Neural cell (in vitro differentiated cells): ENCODE results near the gene MRGPRE. TPM values are rescaled to one million over a fixed set of nuclear protein-coding genes. Genes with fewer than 3 reads are reported as not detected.
"Not testable (repeated sequence)": the region's sequence is repeated elsewhere in the genome, so short reads cannot be mapped to it uniquely, and the experiment has no call there.

Experiments
- H2AFZ ChIP-seq: fragments of 200-600, 300-800 bp; sonication (generic), shearing (Covaris generic); 2 replicates; pipeline ENCODE4 v1.6.0; 2014; ENCODE audit warnings: low read depth, mild to moderate bottlenecking, antibody characterized with exemption, low read length, moderate library complexity
- H3F3A ChIP-seq: fragments of 200-600 bp; shearing (Covaris generic); 2 replicates; pipeline ENCODE4 v1.6.1; 2016; ENCODE audit warnings: mild to moderate bottlenecking, moderate library complexity, mixed read lengths, antibody characterized with exemption, low read length; ENCODE audit not compliant: insufficient read depth, poor library complexity, severe bottlenecking
- H3K27ac ChIP-seq: fragments of 200-600, 300-800 bp; sonication (generic), shearing (Covaris generic); 2 replicates; pipeline ENCODE4 v1.5.1; 2014; ENCODE audit warnings: mild to moderate bottlenecking, low read length, moderate library complexity
- H3K27me3 ChIP-seq: fragments of 300-800, 200-600 bp; sonication (generic), shearing (Covaris generic); 2 replicates; pipeline ENCODE4 v1.6.0; 2014; ENCODE audit warnings: mild to moderate bottlenecking, low read depth, low read length, moderate library complexity; ENCODE audit not compliant: insufficient read depth
- H3K36me3 ChIP-seq: fragments of 300-800, 200-600 bp; sonication (generic), shearing (Covaris generic); 2 replicates; pipeline ENCODE4 v1.5.1; 2014; ENCODE audit warnings: mild to moderate bottlenecking, antibody characterized with exemption, low read length, moderate library complexity; ENCODE audit not compliant: insufficient read depth
- H3K4me2 ChIP-seq: fragments of 300-800, 200-600 bp; sonication (generic), shearing (Covaris generic); 2 replicates; pipeline ENCODE4 v1.6.0; 2014; ENCODE audit warnings: mild to moderate bottlenecking, low read length
- H3K4me3 ChIP-seq: fragments of 300-800, 200-600 bp; sonication (generic), shearing (Covaris generic); 2 replicates; pipeline ENCODE4 v1.5.1; 2014; ENCODE audit warnings: mild to moderate bottlenecking, low read length, moderate library complexity
- H3K79me2 ChIP-seq: fragments of 200-600 bp; shearing (Covaris generic); replicated peaks from 2 replicates; pipeline ENCODE4 v1.6.0; 2014; ENCODE audit warnings: mild to moderate bottlenecking, low read length, moderate library complexity; ENCODE audit not compliant: insufficient read depth
- H3K9ac ChIP-seq: fragments of 300-800, 200-600 bp; sonication (generic), shearing (Covaris generic); 2 replicates; pipeline ENCODE4 v1.6.1; 2016; ENCODE audit warnings: mild to moderate bottlenecking, low read length, mixed read lengths
- H3K9me2 ChIP-seq: fragments of 200-600 bp; shearing (Covaris generic); 2 replicates; pipeline ENCODE4 v1.6.1; 2016; ENCODE audit warnings: mild to moderate bottlenecking, low read length, mixed read lengths; ENCODE audit not compliant: insufficient read depth
- H3K9me3 ChIP-seq: fragments of 200-600, 300-800 bp; sonication (generic), shearing (Covaris generic); 2 replicates; pipeline ENCODE4 v1.6.1; 2016; ENCODE audit warnings: mild to moderate bottlenecking, mixed run types, low read length, moderate library complexity, mixed read lengths
- H4K20me1 ChIP-seq: fragments of 200-600 bp; shearing (Covaris generic); 2 replicates; pipeline ENCODE4 v1.6.1; 2016; ENCODE audit warnings: mild to moderate bottlenecking, mixed run types; ENCODE audit not compliant: insufficient read depth
- EP300 ChIP-seq: fragments of 450-650 bp; conservative IDR thresholded peaks from 2 replicates; pipeline ENCODE4 v1.6.1; 2014; ENCODE audit warnings: antibody characterized with exemption, mild to moderate bottlenecking, moderate library complexity; ENCODE audit not compliant: poor library complexity, severe bottlenecking
- EZH2 ChIP-seq: fragments of 200-600, 300-800 bp; shearing (Covaris generic), sonication (generic); IDR thresholded peaks from 2 replicates; pipeline ENCODE4 v1.6.1; 2014; ENCODE audit warnings: antibody characterized with exemption, low read length, borderline replicate concordance, mild to moderate bottlenecking; ENCODE audit not compliant: insufficient read depth, poor library complexity, severe bottlenecking
- MXI1 ChIP-seq: fragments of 450-650 bp; conservative IDR thresholded peaks from 2 replicates; pipeline ENCODE4 v1.6.1; 2014; ENCODE audit warnings: antibody characterized with exemption, mild to moderate bottlenecking; ENCODE audit not compliant: poor library complexity, severe bottlenecking
- POLR2AphosphoS5 ChIP-seq: IDR thresholded peaks from 2 replicates; pipeline ENCODE4 v1.6.1; 2012
- RAD21 ChIP-seq: fragments of 450-650 bp; conservative IDR thresholded peaks from 2 replicates; pipeline ENCODE4 v1.6.1; 2014; ENCODE audit warnings: antibody characterized with exemption, mild to moderate bottlenecking, moderate library complexity
- REST ChIP-seq: IDR thresholded peaks from 2 replicates; pipeline ENCODE4 v1.6.1; 2012; ENCODE audit warnings: borderline replicate concordance
- SMC3 ChIP-seq: fragments of 450-650 bp; conservative IDR thresholded peaks from 2 replicates; pipeline ENCODE4 v1.6.1; 2014; ENCODE audit warnings: antibody characterized with exemption, mild to moderate bottlenecking, moderate library complexity; ENCODE audit not compliant: poor library complexity
- TAF1 ChIP-seq: IDR thresholded peaks from 2 replicates; pipeline ENCODE4 v1.6.1; 2012; ENCODE audit warnings: low read depth
- polyA minus RNA-seq: library from RNA; depleted of rRNA, polyadenylated mRNA; stranded (reverse); fragments of >200 nt; gene quantifications from 2 replicates; pipeline ENCODE4 v1.2.3, GENCODE V29; 2014
- polyA plus RNA-seq: library from polyadenylated mRNA; depleted of rRNA; stranded (reverse); fragments of >200 nt; gene quantifications from 2 replicates; pipeline ENCODE4 v1.2.3, GENCODE V29; 2014

The MRGPRE gene
- polyA plus RNA-seq (0.28 TPM in 1 of 2 replicates, not detected in the other), polyA minus RNA-seq (0.93 TPM in 1 of 2 replicates, not detected in the other)

- Histone ChIP-seq H3K4me2 (no peak within 1 kb of the TSS), H3K9me3 (no peaks in the 10 kb centered on the region), H3K27me3 (no peaks in the 10 kb centered on the region), H3F3A (no peaks in the 10 kb centered on the region), H3K36me3 (no peaks in the 10 kb centered on the region), H3K9me2 (no peaks in the 10 kb centered on the region), H3K27ac (no peak within 1 kb of the TSS), H4K20me1 (no peaks in the 10 kb centered on the region), H3K4me3 (no peak within 1 kb of the TSS), H3K79me2 (no peaks in the 10 kb centered on the region), H2AFZ (no peak within 1 kb of the TSS), H3K9ac (no peak within 1 kb of the TSS)
- no peak for TF ChIP-seq MXI1
- TF ChIP-seq SMC3: no peak
- TF ChIP-seq REST: no peak
- no peak for TF ChIP-seq RAD21
- no peak for TF ChIP-seq TAF1
- no peak for TF ChIP-seq POLR2AphosphoS5
- no peak for TF ChIP-seq EZH2
- TF ChIP-seq EP300: no peak
Observed at GRCh38 chr11:3231851-3232744, at the start of gene MRGPRE. Gene MRGPRE (minus strand): TSS chr11:3232417. CDS start chr11:3228799, 3,618 bp downstream.

- H3F3A ChIP-seq, H2AFZ ChIP-seq, H3K36me3 ChIP-seq, H3K27ac ChIP-seq, H3K9me2 ChIP-seq, H4K20me1 ChIP-seq, H3K79me2 ChIP-seq, H3K9me3 ChIP-seq, H3K9ac ChIP-seq, H3K27me3 ChIP-seq, H3K4me2 ChIP-seq, H3K4me3 ChIP-seq: not testable (repeated sequence)
Observed at GRCh38 chr11:3281146-3281545, 48.9 kb upstream of the MRGPRE start.

GRCh38 chr11:3280662-3281061, 48.4 kb upstream of the MRGPRE start:
- H3K4me3 ChIP-seq, H3K27me3 ChIP-seq, H2AFZ ChIP-seq, H3F3A ChIP-seq, H3K36me3 ChIP-seq, H3K9ac ChIP-seq, H3K4me2 ChIP-seq, H3K9me2 ChIP-seq, H3K9me3 ChIP-seq, H3K79me2 ChIP-seq, H4K20me1 ChIP-seq, H3K27ac ChIP-seq: not testable (repeated sequence)

- H2AFZ ChIP-seq, H3K9me2 ChIP-seq, H3K79me2 ChIP-seq, H3K27me3 ChIP-seq, H3K36me3 ChIP-seq, H3F3A ChIP-seq, H3K4me2 ChIP-seq, H3K9me3 ChIP-seq, H3K27ac ChIP-seq, H4K20me1 ChIP-seq, H3K4me3 ChIP-seq, H3K9ac ChIP-seq: not testable (repeated sequence)
Observed at GRCh38 chr11:3278922-3279321, 46.7 kb upstream of the MRGPRE start.

GRCh38 chr11:3273629-3274028, 41.4 kb upstream of the MRGPRE start:
- not testable (repeated sequence) for H3K36me3 ChIP-seq, H3K27ac ChIP-seq, H3K9me3 ChIP-seq, H3K9me2 ChIP-seq, H3K79me2 ChIP-seq, H3F3A ChIP-seq, H3K27me3 ChIP-seq, H3K4me3 ChIP-seq, H2AFZ ChIP-seq, H3K9ac ChIP-seq, H4K20me1 ChIP-seq, H3K4me2 ChIP-seq
